Colon (tissue), 2 donors: ENCODE measurements around the gene CD40LG.

Source experiments
- FAIRE-seq: peaks from 2 replicates; lab custom pipeline; 2012; peaks lifted over from hg19 to GRCh38; lab: Jason Lieb, UNC
- donor health status: control.
- donor health status: control.

Gene CD40LG

DNA sequence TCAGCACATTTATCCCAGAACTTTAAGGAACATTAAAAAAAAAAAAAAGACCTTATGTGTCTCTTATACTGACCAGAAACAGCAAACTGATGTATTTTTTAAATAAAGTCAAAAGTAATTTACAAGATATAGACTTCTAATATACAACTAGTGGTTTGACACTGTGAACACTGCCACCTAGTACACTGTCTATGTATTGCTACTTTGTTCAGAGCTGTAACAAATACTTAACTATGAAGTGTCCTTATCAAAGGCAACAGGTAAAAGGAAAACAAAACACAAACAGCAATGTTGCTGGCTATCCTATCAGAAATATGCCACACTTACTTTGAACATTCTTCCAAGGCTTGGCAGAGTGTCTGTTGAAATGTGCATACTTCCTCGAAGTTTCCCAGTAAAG, 60.4 kb downstream of the CD40LG start:
- no peak for FAIRE-seq
